ENCODE results near the gene PGS1.

The PGS1 gene

DNA sequence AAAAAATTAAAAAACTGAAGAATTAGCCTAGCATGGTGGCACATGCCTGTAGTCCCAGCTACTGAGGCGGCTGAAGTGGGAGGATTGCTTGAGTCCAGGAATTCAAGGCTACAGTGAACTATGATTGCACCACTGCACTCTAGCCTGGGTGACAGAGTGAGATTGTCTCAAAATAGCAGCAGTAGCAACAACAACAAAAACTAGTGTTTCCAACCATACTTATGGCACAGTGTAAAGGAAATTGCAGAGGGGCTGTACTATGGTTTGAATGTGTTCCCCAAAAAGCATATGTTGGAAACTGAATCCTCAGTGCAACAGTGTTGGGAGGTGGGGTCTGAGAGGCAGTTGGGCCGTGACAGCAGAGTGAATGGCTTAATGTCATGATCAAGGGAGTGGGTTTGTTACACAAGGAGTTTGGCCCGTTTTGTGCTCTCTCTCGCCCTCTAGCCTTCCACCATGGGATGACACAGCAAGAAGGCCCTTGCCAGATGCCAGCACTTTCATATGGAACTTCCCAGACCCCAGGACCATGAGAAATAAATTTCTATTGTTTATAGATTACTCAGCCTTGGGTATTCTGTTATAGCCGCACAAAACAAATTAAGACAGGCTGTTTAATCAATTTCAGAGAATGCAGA, 70.0 kb downstream of the PGS1 start:
- H3K4me3 ChIP-seq (ENCODE audit: low read depth, low read length): no peak overlapping the region
- no peak for TF ChIP-seq MYC (IDR thresholded peaks at IDR 0.05; ENCODE audit: low read depth, low read length)
- TF ChIP-seq, protein P1, sequence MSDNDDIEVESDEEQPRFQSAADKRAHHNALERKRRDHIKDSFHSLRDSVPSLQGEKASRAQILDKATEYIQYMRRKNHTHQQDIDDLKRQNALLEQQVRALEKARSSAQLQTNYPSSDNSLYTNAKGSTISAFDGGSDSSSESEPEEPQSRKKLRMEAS (IDR thresholded peaks at IDR 0.05; ENCODE audit: low read depth, low read length): no peak
- TF ChIP-seq POLR2A (IDR thresholded peaks at IDR 0.05; ENCODE audit: extremely low read depth, insufficient read length): no peak
- TF ChIP-seq, protein P2, sequence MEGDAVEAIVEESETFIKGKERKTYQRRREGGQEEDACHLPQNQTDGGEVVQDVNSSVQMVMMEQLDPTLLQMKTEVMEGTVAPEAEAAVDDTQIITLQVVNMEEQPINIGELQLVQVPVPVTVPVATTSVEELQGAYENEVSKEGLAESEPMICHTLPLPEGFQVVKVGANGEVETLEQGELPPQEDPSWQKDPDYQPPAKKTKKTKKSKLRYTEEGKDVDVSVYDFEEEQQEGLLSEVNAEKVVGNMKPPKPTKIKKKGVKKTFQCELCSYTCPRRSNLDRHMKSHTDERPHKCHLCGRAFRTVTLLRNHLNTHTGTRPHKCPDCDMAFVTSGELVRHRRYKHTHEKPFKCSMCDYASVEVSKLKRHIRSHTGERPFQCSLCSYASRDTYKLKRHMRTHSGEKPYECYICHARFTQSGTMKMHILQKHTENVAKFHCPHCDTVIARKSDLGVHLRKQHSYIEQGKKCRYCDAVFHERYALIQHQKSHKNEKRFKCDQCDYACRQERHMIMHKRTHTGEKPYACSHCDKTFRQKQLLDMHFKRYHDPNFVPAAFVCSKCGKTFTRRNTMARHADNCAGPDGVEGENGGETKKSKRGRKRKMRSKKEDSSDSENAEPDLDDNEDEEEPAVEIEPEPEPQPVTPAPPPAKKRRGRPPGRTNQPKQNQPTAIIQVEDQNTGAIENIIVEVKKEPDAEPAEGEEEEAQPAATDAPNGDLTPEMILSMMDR (IDR thresholded peaks at IDR 0.05; ENCODE audit: low read depth, low read length): peak; percentile 60
- peak; percentile 59 for DNase-seq (ENCODE audit: low read depth)

GRCh38 chr17:78449983-78450595, 71.6 kb downstream of the PGS1 start:
- no peak for DNase-seq (ENCODE audit: low read depth)
- H3K4me3 ChIP-seq (ENCODE audit: low read depth, low read length): no peak overlapping the region
- TF ChIP-seq, protein P1 (IDR thresholded peaks at IDR 0.05; ENCODE audit: low read depth, low read length): no peak
- TF ChIP-seq, protein P2 (IDR thresholded peaks at IDR 0.05; ENCODE audit: low read depth, low read length): no peak
- TF ChIP-seq MYC (IDR thresholded peaks at IDR 0.05; ENCODE audit: low read depth, low read length): no peak
- TF ChIP-seq POLR2A (IDR thresholded peaks at IDR 0.05; ENCODE audit: extremely low read depth, insufficient read length): no peak

- TF ChIP-seq POLR2A (IDR thresholded peaks at IDR 0.05; ENCODE audit: extremely low read depth, insufficient read length): no peak
- TF ChIP-seq, protein P2 (IDR thresholded peaks at IDR 0.05; ENCODE audit: low read depth, low read length): no peak
- TF ChIP-seq MYC (IDR thresholded peaks at IDR 0.05; ENCODE audit: low read depth, low read length): no peak
- TF ChIP-seq, protein P1 (IDR thresholded peaks at IDR 0.05; ENCODE audit: low read depth, low read length): peak; percentile 11; the same call in 1 of the 2 replicates
- no peak overlapping the region for H3K4me3 ChIP-seq (ENCODE audit: low read depth, low read length)
- peak; percentile 74 for DNase-seq (ENCODE audit: low read depth)
Observed at GRCh38 chr17:78450696-78451345, 72.4 kb downstream of the PGS1 start.

DNA sequence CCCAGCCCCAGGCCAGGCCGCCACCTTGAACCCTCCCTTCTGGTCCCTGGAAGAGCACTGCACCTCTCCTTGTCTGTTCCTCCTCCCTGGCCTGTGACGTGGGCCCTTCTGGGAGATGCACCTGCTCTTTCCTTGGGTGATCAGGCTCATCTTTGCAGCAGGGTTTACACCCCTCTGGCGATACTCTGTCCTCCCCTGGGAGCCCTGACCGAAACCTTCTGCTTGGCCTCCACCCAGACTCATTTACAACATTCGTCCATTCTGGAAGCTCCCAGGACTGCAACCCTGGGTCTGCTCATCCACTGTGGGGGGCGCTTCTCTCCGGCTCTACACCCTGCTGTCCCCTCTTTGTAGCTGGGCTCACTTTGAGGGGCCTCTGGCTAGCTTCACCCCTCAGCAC, 73.3 kb downstream of the PGS1 start:
- TF ChIP-seq, protein P2 (IDR thresholded peaks at IDR 0.05; ENCODE audit: low read depth, low read length): no peak
- TF ChIP-seq MYC (IDR thresholded peaks at IDR 0.05; ENCODE audit: low read depth, low read length) (no peak), POLR2A (IDR thresholded peaks at IDR 0.05; ENCODE audit: extremely low read depth, insufficient read length) (no peak)
- TF ChIP-seq, protein P1 (IDR thresholded peaks at IDR 0.05; ENCODE audit: low read depth, low read length): no peak
- H3K4me3 ChIP-seq (ENCODE audit: low read depth, low read length): no peak overlapping the region
- no peak for DNase-seq (ENCODE audit: low read depth)

- no peak overlapping the region for H3K4me3 ChIP-seq (ENCODE audit: low read depth, low read length)
- DNase-seq (ENCODE audit: low read depth): no peak
- TF ChIP-seq, protein P2 (IDR thresholded peaks at IDR 0.05; ENCODE audit: low read depth, low read length): no peak
- TF ChIP-seq, protein P1 (IDR thresholded peaks at IDR 0.05; ENCODE audit: low read depth, low read length): no peak
Observed at GRCh38 chr17:78454346-78454745, 75.9 kb downstream of the PGS1 start.
